Stimulated activated CD4-positive, alpha-beta T cell treated with anti-CD3 and anti-CD28 coated beads, Interleukin-4, amount 100 ng/mL, for 1 hour (primary cell): ENCODE data around the gene GPATCH2L.

Experiments used
- DNase-seq: peaks from one replicate; pipeline ENCODE4 v3.0.0-alpha.2; 2020

Gene GPATCH2L

GRCh38 chr14:76203086-76204001, 51.6 kb downstream of the GPATCH2L start:
- DNase-seq = no peak

GRCh38 chr14:76204461-76205230, 52.9 kb downstream of the GPATCH2L start:
- no peak for DNase-seq

- no peak for DNase-seq
Observed at GRCh38 chr14:76205708-76206107, 54.0 kb downstream of the GPATCH2L start.

GRCh38 chr14:76208340-76208739, 56.6 kb downstream of the GPATCH2L start:
- DNase-seq = no peak

- no peak for DNase-seq
Observed at GRCh38 chr14:76212242-76212641, 60.5 kb downstream of the GPATCH2L start.

- no peak for DNase-seq
Observed at GRCh38 chr14:76217179-76217578, 65.5 kb downstream of the GPATCH2L start.

- no peak for DNase-seq
Observed at GRCh38 chr14:76218662-76219061, 66.9 kb downstream of the GPATCH2L start.

- DNase-seq = no peak
Observed at GRCh38 chr14:76219873-76220272, 68.2 kb downstream of the GPATCH2L start.

- DNase-seq = no peak
Observed at GRCh38 chr14:76227450-76228050, 75.8 kb downstream of the GPATCH2L start.

GRCh38 chr14:76228138-76228537, 76.4 kb downstream of the GPATCH2L start:
- DNase-seq = no peak

- no peak for DNase-seq
Observed at GRCh38 chr14:76232800-76233199, 81.1 kb downstream of the GPATCH2L start.

- DNase-seq = no peak
Observed at GRCh38 chr14:76235628-76236027, 83.9 kb downstream of the GPATCH2L start.

GRCh38 chr14:76236172-76237130, 84.7 kb downstream of the GPATCH2L start:
- no peak for DNase-seq

- no peak for DNase-seq
Observed at GRCh38 chr14:76237349-76237990, 85.7 kb downstream of the GPATCH2L start.

- no peak for DNase-seq
Observed at GRCh38 chr14:76245097-76245496, 93.4 kb downstream of the GPATCH2L start.

- no peak for DNase-seq
Observed at GRCh38 chr14:76250302-76250701, 98.6 kb downstream of the GPATCH2L start.

- no peak for DNase-seq
Observed at GRCh38 chr14:76252471-76252870, 100.7 kb downstream of the GPATCH2L start.

- no peak for DNase-seq
Observed at GRCh38 chr14:76253111-76253510, 101.4 kb downstream of the GPATCH2L start.

GRCh38 chr14:76256545-76256944, 104.8 kb downstream of the GPATCH2L start:
- DNase-seq = no peak

- DNase-seq = no peak
Observed at GRCh38 chr14:76257111-76257803, 105.5 kb downstream of the GPATCH2L start.

GRCh38 chr14:76257842-76258397, 106.2 kb downstream of the GPATCH2L start:
- no peak for DNase-seq
